ENCODE measurements around the gene ABAT. TPM values are rescaled to one million over a fixed set of nuclear protein-coding genes. Genes with fewer than 3 reads are reported as not detected.
A peak's percentile ranks its signal among the peaks of the same experiment; 100 is the strongest.
"Not testable (repeated sequence)": the region's sequence is repeated elsewhere in the genome, so short reads cannot be mapped to it uniquely, and the experiment has no call there.

ABAT gene
- total RNA-seq, 2 experiments from 2014 or later, result 5.4 to 6.0 TPM

GRCh38 chr16:8639694-8640093 is 34.7 kb upstream of the ABAT start:
- intact Hi-C loops (cut with DNase I, micrococcal nuclease), result no loop called here
- no peak overlapping the region for H3K4me3 Mint-ChIP-seq
- H3K27ac Mint-ChIP-seq, result no peak overlapping the region
- H3K4me1 Mint-ChIP-seq, result peaks cover 4% of the 10 kb centered on the region
- DNase-seq (no peak), ATAC-seq (no peak)
- CTCF ChIA-PET, result no interaction called here
- POLR2A ChIA-PET, result no interaction called here
- H3K27me3 Mint-ChIP-seq, result no peaks in the 10 kb centered on the region
- H3K9me3 Mint-ChIP-seq (ENCODE audit: low read depth), result no peaks in the 10 kb centered on the region
- H3K36me3 Mint-ChIP-seq (ENCODE audit: low read depth), result peaks cover 44% of the 10 kb centered on the region

GRCh38 chr16:8641671-8642070 is 32.7 kb upstream of the ABAT start:
- DNase-seq (no peak), ATAC-seq (no peak)
- no peaks in the 10 kb centered on the region for H3K27me3 Mint-ChIP-seq
- ChIA-PET CTCF (no interaction called here), POLR2A (no interaction called here)
- no peak overlapping the region for H3K4me3 Mint-ChIP-seq
- intact Hi-C loops (cut with DNase I, micrococcal nuclease), result no loop called here
- peaks cover 9% of the 10 kb centered on the region for H3K4me1 Mint-ChIP-seq
- no peak overlapping the region for H3K27ac Mint-ChIP-seq
- H3K36me3 Mint-ChIP-seq (ENCODE audit: low read depth), result peaks cover 55% of the 10 kb centered on the region
- H3K9me3 Mint-ChIP-seq (ENCODE audit: low read depth), result no peaks in the 10 kb centered on the region

GRCh38 chr16:8642146-8642545 is 32.3 kb upstream of the ABAT start:
- POLR2A ChIA-PET, result no interaction called here

GRCh38 chr16:8644211-8645140 is 29.9 kb upstream of the ABAT start:
- Mint-ChIP-seq H3K27ac (peak overlapping the region; percentile 76), H3K9me3 (ENCODE audit: low read depth) (no peaks in the 10 kb centered on the region), H3K4me1 (peaks cover 9% of the 10 kb centered on the region), H3K4me3 (no peak overlapping the region), H3K36me3 (ENCODE audit: low read depth) (peaks cover 56% of the 10 kb centered on the region), H3K27me3 (no peaks in the 10 kb centered on the region)
- ChIA-PET CTCF (interaction anchor here (0.6 to 1.6 kb wide), 5 partner anchors 8 to 465 kb away, joined by 3 to 4 read pairs (median 3); no protein-coding TSS in a partner anchor), POLR2A (no interaction called here)
- intact Hi-C loops (cut with DNase I, micrococcal nuclease), result no loop called here
- ATAC-seq (peak; percentile 51), DNase-seq (peak; percentile 26)

More at GRCh38 chr16:8642146-8642545, 32.3 kb upstream of the ABAT start:
- H3K36me3 Mint-ChIP-seq (ENCODE audit: low read depth), result peaks cover 60% of the 10 kb centered on the region
- intact Hi-C loops (cut with DNase I, micrococcal nuclease), result no loop called here
- H3K4me1 Mint-ChIP-seq, result peaks cover 9% of the 10 kb centered on the region
- H3K27ac Mint-ChIP-seq, result no peak overlapping the region
- H3K4me3 Mint-ChIP-seq, result no peak overlapping the region
- CTCF ChIA-PET, result interaction anchor here (0.6 kb wide), 1 partner anchor 937 kb away, joined by 3 read pairs; no protein-coding TSS in a partner anchor
- DNase-seq, result no peak
- no peaks in the 10 kb centered on the region for H3K27me3 Mint-ChIP-seq
- no peaks in the 10 kb centered on the region for H3K9me3 Mint-ChIP-seq (ENCODE audit: low read depth)
- no peak for ATAC-seq

GRCh38 chr16:8645141-8645521 is 29.3 kb upstream of the ABAT start:
- ChIA-PET CTCF (interaction anchor here (1.3 kb wide), 1 partner anchor 46 kb away, joined by 4 read pairs; no protein-coding TSS in a partner anchor), POLR2A (no interaction called here)
- Mint-ChIP-seq H3K27me3 (no peaks in the 10 kb centered on the region), H3K4me3 (no peak overlapping the region), H3K36me3 (ENCODE audit: low read depth) (peaks cover 51% of the 10 kb centered on the region), H3K9me3 (ENCODE audit: low read depth) (no peaks in the 10 kb centered on the region), H3K4me1 (peaks cover 9% of the 10 kb centered on the region), H3K27ac (peak overlapping the region; percentile 76)
- DNase-seq (no peak), ATAC-seq (no peak)
- intact Hi-C loops (cut with DNase I, micrococcal nuclease), result no loop called here

- Mint-ChIP-seq H3K27me3 (no peaks in the 10 kb centered on the region), H3K9me3 (ENCODE audit: low read depth) (no peaks in the 10 kb centered on the region), H3K27ac (no peak overlapping the region), H3K4me1 (peaks cover 9% of the 10 kb centered on the region), H3K36me3 (ENCODE audit: low read depth) (peaks cover 51% of the 10 kb centered on the region), H3K4me3 (no peak overlapping the region)
- ATAC-seq (no peak), DNase-seq (no peak)
- intact Hi-C loops (cut with DNase I, micrococcal nuclease), result no loop called here
- ChIA-PET POLR2A (no interaction called here), CTCF (interaction anchor here (0.6 to 1.5 kb wide), 3 partner anchors 18 to 79 kb away, joined by 3 to 4 read pairs (median 3); no protein-coding TSS in a partner anchor)
Measured at GRCh38 chr16:8645831-8646230, 28.6 kb upstream of the ABAT start.

GRCh38 chr16:8646326-8647053 is 27.9 kb upstream of the ABAT start:
- Mint-ChIP-seq H3K36me3 (ENCODE audit: low read depth) (peaks cover 48% of the 10 kb centered on the region), H3K4me3 (no peak overlapping the region), H3K27ac (no peak overlapping the region), H3K4me1 (peaks cover 9% of the 10 kb centered on the region), H3K9me3 (ENCODE audit: low read depth) (no peaks in the 10 kb centered on the region), H3K27me3 (no peaks in the 10 kb centered on the region)
- intact Hi-C loops (cut with DNase I, micrococcal nuclease), result no loop called here
- POLR2A ChIA-PET, result no interaction called here
- DNase-seq, result no peak
- CTCF ChIA-PET, result interaction anchor here (0.6 to 1.5 kb wide), 4 partner anchors 19 to 1338 kb away, joined by 3 to 4 read pairs (median 3); no protein-coding TSS in a partner anchor
- no peak for ATAC-seq

- no peaks in the 10 kb centered on the region for H3K27me3 Mint-ChIP-seq
- no peak overlapping the region for H3K4me3 Mint-ChIP-seq
- H3K36me3 Mint-ChIP-seq (ENCODE audit: low read depth), result peaks cover 36% of the 10 kb centered on the region
- ChIA-PET CTCF (no interaction called here), POLR2A (no interaction called here)
- DNase-seq, result no peak
- H3K4me1 Mint-ChIP-seq, result peaks cover 9% of the 10 kb centered on the region
- intact Hi-C loops (cut with DNase I, micrococcal nuclease), result no loop called here
- no peaks in the 10 kb centered on the region for H3K9me3 Mint-ChIP-seq (ENCODE audit: low read depth)
- no peak for ATAC-seq
- no peak overlapping the region for H3K27ac Mint-ChIP-seq
Measured at GRCh38 chr16:8647721-8648318, 26.6 kb upstream of the ABAT start.

- H3K4me1 Mint-ChIP-seq, result peaks cover 9% of the 10 kb centered on the region
- no peaks in the 10 kb centered on the region for H3K27me3 Mint-ChIP-seq
- ATAC-seq (no peak), DNase-seq (no peak)
- no peak overlapping the region for H3K4me3 Mint-ChIP-seq
- H3K9me3 Mint-ChIP-seq (ENCODE audit: low read depth), result no peaks in the 10 kb centered on the region
- ChIA-PET POLR2A (no interaction called here), CTCF (no interaction called here)
- intact Hi-C loops (cut with DNase I, micrococcal nuclease), result no loop called here
- H3K36me3 Mint-ChIP-seq (ENCODE audit: low read depth), result peaks cover 29% of the 10 kb centered on the region
- no peak overlapping the region for H3K27ac Mint-ChIP-seq
Measured at GRCh38 chr16:8648877-8649276, 25.5 kb upstream of the ABAT start.

GRCh38 chr16:8649829-8650554 is 24.4 kb upstream of the ABAT start:
- DNase-seq (no peak), ATAC-seq (no peak)
- CTCF ChIA-PET, result no interaction called here
- Mint-ChIP-seq H3K27me3 (no peaks in the 10 kb centered on the region), H3K4me3 (no peak overlapping the region), H3K27ac (no peak overlapping the region), H3K9me3 (ENCODE audit: low read depth) (no peaks in the 10 kb centered on the region), H3K36me3 (ENCODE audit: low read depth) (peaks cover 19% of the 10 kb centered on the region), H3K4me1 (peaks cover 7% of the 10 kb centered on the region)
- POLR2A ChIA-PET, result no interaction called here
- intact Hi-C loops (cut with DNase I, micrococcal nuclease), result loop anchor here in 1 of 2 experiments (10.0 kb wide), 1 partner anchor 355 kb away; no protein-coding TSS in a partner anchor

GRCh38 chr16:8651958-8652357 is 22.5 kb upstream of the ABAT start:
- ATAC-seq; H3K4me3 Mint-ChIP-seq; DNase-seq; H3K9me3 Mint-ChIP-seq (ENCODE audit: low read depth); POLR2A ChIA-PET; H3K27ac Mint-ChIP-seq; H3K27me3 Mint-ChIP-seq; H3K36me3 Mint-ChIP-seq (ENCODE audit: low read depth): not testable (repeated sequence)
- peaks cover 17% of the 10 kb centered on the region for H3K4me1 Mint-ChIP-seq
- intact Hi-C loops (cut with DNase I, micrococcal nuclease), result loop anchor here in 1 of 2 experiments (10.0 kb wide), 1 partner anchor 353 kb away; no protein-coding TSS in a partner anchor
- CTCF ChIA-PET, result interaction anchor here (0.9 to 1.0 kb wide), 2 partner anchors 8 to 284 kb away, joined by 3 read pairs; no protein-coding TSS in a partner anchor
